ENCODE measurements around the gene PAAF1. TPM values are rescaled to one million over a fixed set of nuclear protein-coding genes. Genes with fewer than 3 reads are reported as not detected.

PAAF1 gene
- total and polyA plus RNA-seq, 7 donors: 10.9 to 20.7 (median 16.7) TPM

GRCh38 chr11:73866586-73866996 lies 10.2 kb upstream of the PAAF1 start:
- peak; percentile 53 to 91 (median 79) for TF ChIP-seq POLR2AphosphoS5 (IDR thresholded peaks at IDR 0.05)
- TF ChIP-seq POLR2A (IDR thresholded peaks at IDR 0.05): no peak
- DNase-seq: peak; percentile 89
- Histone ChIP-seq H3K9me3 (no peaks in the 10 kb centered on the region), H3K27ac (peak overlapping the region; percentile 52 to 67 (median 62)), H3K4me3 (no peak overlapping the region), H3K27me3 (no peaks in the 10 kb centered on the region), H3K4me1 (peaks cover 0 to 12% (median 8%) of the 10 kb centered on the region in 4 donors), H3K36me3 (peaks cover 0 to 34% (median 0%) of the 10 kb centered on the region in 4 donors)
- intact Hi-C loops (cut with DNase I): no loop called here
- WGBS, 2 donors: 63 to 66% methylated on average over 2 of the region's 2 CpGs

GRCh38 chr11:73869332-73869949 lies 7.4 kb upstream of the PAAF1 start:
- WGBS, 2 donors: 24 to 70% methylated on average over 1 of the region's 1 CpG
- Histone ChIP-seq H3K4me1 (peaks cover 0 to 12% (median 8%) of the 10 kb centered on the region in 4 donors), H3K9me3 (no peaks in the 10 kb centered on the region), H3K36me3 (peaks cover 5 to 45% (median 13%) of the 10 kb centered on the region in 4 donors), H3K27me3 (no peaks in the 10 kb centered on the region), H3K27ac (no peak overlapping the region), H3K4me3 (no peak overlapping the region)
- intact Hi-C loops (cut with DNase I): no loop called here
- no peak for DNase-seq
- TF ChIP-seq POLR2AphosphoS5 (IDR thresholded peaks at IDR 0.05) (no peak), POLR2A (IDR thresholded peaks at IDR 0.05) (no peak), CTCF (IDR thresholded peaks at IDR 0.05) (no peak), EP300 (IDR thresholded peaks at IDR 0.05) (no peak)

- no peak overlapping the region for H3K4me3 ChIP-seq
- no peak overlapping the region for H3K27ac ChIP-seq
- no peak for DNase-seq
- 84 to 93% methylated on average over 3 of the region's 3 CpGs for WGBS, 2 donors
- H3K4me1 ChIP-seq: peaks cover 0 to 14% (median 12%) of the 10 kb centered on the region in 4 donors
- no peaks in the 10 kb centered on the region for H3K27me3 ChIP-seq
- TF ChIP-seq POLR2A (IDR thresholded peaks at IDR 0.05) (no peak), POLR2AphosphoS5 (IDR thresholded peaks at IDR 0.05) (no peak), CTCF (IDR thresholded peaks at IDR 0.05) (no peak), EP300 (IDR thresholded peaks at IDR 0.05) (no peak)
- H3K36me3 ChIP-seq: peaks cover 5 to 37% (median 13%) of the 10 kb centered on the region in 4 donors
- intact Hi-C loops (cut with DNase I): no loop called here
- H3K9me3 ChIP-seq: no peaks in the 10 kb centered on the region
These were observed 6.5 kb upstream of the PAAF1 start for GRCh38 chr11:73870261-73870660.

- Histone ChIP-seq H3K36me3 (peaks cover 5 to 35% (median 13%) of the 10 kb centered on the region in 4 donors), H3K4me3 (no peak overlapping the region), H3K27me3 (no peaks in the 10 kb centered on the region), H3K4me1 (peaks cover 0 to 23% (median 19%) of the 10 kb centered on the region in 4 donors), H3K9me3 (no peaks in the 10 kb centered on the region), H3K27ac (no peak overlapping the region)
- intact Hi-C loops (cut with DNase I): no loop called here
- TF ChIP-seq POLR2A (IDR thresholded peaks at IDR 0.05): no peak
- TF ChIP-seq CTCF (IDR thresholded peaks at IDR 0.05): no peak
- no peak for TF ChIP-seq EP300 (IDR thresholded peaks at IDR 0.05)
- no peak for TF ChIP-seq POLR2AphosphoS5 (IDR thresholded peaks at IDR 0.05)
- WGBS, 2 donors: 96 to 97% methylated on average over 9 of the region's 9 CpGs
- DNase-seq: no peak
These were observed 3.9 kb upstream of the PAAF1 start for GRCh38 chr11:73872749-73873357.

GRCh38 chr11:73875380-73875779 lies 1.4 kb upstream of the PAAF1 start:
- no peak for DNase-seq
- intact Hi-C loops (cut with DNase I): loop anchor here (5.0 kb wide), 1 partner anchor 88 kb away; the partner anchor contains the start of gene MRPL48
- TF ChIP-seq POLR2A (IDR thresholded peaks at IDR 0.05) (no peak), CTCF (IDR thresholded peaks at IDR 0.05) (no peak), EP300 (IDR thresholded peaks at IDR 0.05) (no peak), POLR2AphosphoS5 (IDR thresholded peaks at IDR 0.05) (no peak)
- WGBS, 2 donors: 90 to 92% methylated on average over 1 of the region's 1 CpG
- no peaks in the 10 kb centered on the region for H3K27me3 ChIP-seq
- H3K4me3 ChIP-seq: peak overlapping the region in 1 of 4 donors; percentile 77
- H3K36me3 ChIP-seq: peaks cover 5 to 31% (median 13%) of the 10 kb centered on the region in 4 donors
- H3K27ac ChIP-seq: peak overlapping the region in 2 of 4 donors; percentile 82 to 90
- peaks cover 0 to 22% (median 17%) of the 10 kb centered on the region in 4 donors for H3K4me1 ChIP-seq
- H3K9me3 ChIP-seq: no peaks in the 10 kb centered on the region

Data from sigmoid colon (tissue), 7 donors.